LNCaP clone FGC (cell line): ENCODE data around the gene MAN1A2.
"Not testable (repeated sequence)": the region's sequence is repeated elsewhere in the genome, so short reads cannot be mapped to it uniquely, and the experiment has no call there.

ENCODE experiments used
- DNase-seq: peaks from one replicate; pipeline ENCODE4 v3.0.0-alpha.2; 2011; ENCODE audit warnings: low read depth
- H3K4me3 ChIP-seq: 2 replicates; pipeline ENCODE4 v1.5.1; 2011; ENCODE audit warnings: mild to moderate bottlenecking, low read depth, low read length, control low read depth
- TF ChIP-seq, protein P1 (sequence below): IDR thresholded peaks from 2 replicates; pipeline ENCODE4 v1.5.1; 2012; ENCODE audit warnings: mild to moderate bottlenecking; ENCODE audit not compliant: control insufficient read depth, insufficient read depth; ENCODE audit errors: extremely low read depth

MAN1A2 gene

DNA sequence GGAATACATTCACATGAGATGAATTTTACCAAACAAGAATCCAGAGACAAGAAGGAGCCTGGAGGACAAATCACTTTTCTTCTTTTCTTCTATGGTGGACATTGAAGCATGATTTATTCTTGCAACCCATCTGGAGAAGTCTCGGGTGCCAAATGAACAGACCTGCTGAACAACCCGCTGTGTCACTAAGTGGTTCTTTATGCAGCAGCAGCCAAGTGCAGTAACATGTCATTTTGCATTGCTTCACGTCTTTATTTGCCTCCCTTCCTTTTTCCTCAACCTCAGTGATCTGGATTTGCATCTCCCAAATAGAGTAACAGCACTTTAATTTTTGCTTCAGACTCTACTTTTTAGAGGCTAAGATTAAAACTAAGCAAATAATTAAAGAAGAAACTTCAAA, 188.6 kb downstream of the MAN1A2 start:
- no peak for DNase-seq
- no peak overlapping the region for H3K4me3 ChIP-seq
- TF ChIP-seq, protein P1, sequence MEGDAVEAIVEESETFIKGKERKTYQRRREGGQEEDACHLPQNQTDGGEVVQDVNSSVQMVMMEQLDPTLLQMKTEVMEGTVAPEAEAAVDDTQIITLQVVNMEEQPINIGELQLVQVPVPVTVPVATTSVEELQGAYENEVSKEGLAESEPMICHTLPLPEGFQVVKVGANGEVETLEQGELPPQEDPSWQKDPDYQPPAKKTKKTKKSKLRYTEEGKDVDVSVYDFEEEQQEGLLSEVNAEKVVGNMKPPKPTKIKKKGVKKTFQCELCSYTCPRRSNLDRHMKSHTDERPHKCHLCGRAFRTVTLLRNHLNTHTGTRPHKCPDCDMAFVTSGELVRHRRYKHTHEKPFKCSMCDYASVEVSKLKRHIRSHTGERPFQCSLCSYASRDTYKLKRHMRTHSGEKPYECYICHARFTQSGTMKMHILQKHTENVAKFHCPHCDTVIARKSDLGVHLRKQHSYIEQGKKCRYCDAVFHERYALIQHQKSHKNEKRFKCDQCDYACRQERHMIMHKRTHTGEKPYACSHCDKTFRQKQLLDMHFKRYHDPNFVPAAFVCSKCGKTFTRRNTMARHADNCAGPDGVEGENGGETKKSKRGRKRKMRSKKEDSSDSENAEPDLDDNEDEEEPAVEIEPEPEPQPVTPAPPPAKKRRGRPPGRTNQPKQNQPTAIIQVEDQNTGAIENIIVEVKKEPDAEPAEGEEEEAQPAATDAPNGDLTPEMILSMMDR, result no peak

- TF ChIP-seq, protein P1, result no peak
- H3K4me3 ChIP-seq, result no peak overlapping the region
- DNase-seq, result no peak
Measured at GRCh38 chr1:117556341-117556740, 189.1 kb downstream of the MAN1A2 start.

DNA sequence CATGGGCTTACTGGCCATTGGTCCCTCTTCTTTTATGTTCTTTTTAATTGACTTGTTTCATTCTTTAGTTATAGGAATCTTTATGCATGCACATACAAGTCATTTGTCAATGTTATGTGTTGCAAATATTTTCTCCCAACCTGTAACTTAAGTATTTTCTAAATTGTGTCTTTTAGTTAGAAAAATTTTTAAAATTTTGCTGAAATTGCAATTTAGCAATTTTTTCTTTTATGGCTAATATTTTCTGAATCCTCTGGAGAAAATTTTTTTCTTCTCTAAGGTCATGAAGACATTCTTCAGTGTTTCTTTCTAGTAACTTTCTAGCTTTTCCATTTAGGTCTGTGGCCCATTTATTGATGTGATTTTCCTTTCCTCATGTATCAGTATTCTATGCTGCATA, 189.7 kb downstream of the MAN1A2 start:
- TF ChIP-seq, protein P1, result no peak
- H3K4me3 ChIP-seq, result no peak overlapping the region

DNA sequence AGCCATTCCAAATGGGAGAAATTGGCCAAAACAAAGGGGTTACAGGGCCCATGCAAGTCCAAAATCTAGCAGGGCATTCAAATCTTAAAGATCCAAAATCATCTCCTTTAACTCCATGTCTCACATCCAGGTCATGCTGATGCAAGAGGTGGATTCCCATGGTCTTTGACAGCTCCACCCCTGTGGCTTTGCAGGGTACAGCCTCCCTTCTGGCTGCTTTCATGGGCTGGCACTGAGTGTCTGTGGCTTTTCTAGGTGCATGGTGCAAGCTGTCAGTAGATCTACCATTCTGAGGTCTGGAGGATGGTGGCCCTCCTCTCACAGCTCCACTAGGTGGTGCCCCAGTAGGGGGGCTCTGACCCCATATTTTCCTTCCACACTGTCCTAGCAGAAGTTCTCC, 191.2 kb downstream of the MAN1A2 start:
- not testable (repeated sequence) for H3K4me3 ChIP-seq, DNase-seq

More for the DNA sequence above, 189.7 kb downstream of the MAN1A2 start:
- no peak for DNase-seq

DNA sequence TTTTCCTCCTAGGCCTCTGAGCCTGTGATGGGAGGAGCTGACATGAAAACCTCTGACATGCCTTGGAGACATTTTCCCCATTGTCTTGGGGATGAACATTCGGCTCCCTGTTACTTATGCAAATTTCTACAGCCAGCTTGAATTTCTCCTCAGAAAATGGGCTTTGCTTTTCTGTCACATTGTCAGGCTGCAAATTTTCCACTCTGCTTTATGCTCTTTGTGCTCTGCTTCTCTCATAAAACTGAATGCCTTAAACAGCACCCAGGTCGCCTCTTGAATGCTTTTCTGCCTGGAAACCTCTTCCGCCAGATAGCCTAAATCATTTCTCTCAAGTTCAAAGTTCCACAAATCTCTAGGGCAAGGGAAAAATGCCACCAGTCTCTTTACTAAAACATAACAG, 191.9 kb downstream of the MAN1A2 start:
- TF ChIP-seq, protein P1, result no peak
- DNase-seq, result no peak
- H3K4me3 ChIP-seq, result no peak overlapping the region

GRCh38 chr1:117559985-117560384, 192.7 kb downstream of the MAN1A2 start:
- TF ChIP-seq, protein P1, result no peak
- H3K4me3 ChIP-seq, result no peak overlapping the region
- no peak for DNase-seq

DNA sequence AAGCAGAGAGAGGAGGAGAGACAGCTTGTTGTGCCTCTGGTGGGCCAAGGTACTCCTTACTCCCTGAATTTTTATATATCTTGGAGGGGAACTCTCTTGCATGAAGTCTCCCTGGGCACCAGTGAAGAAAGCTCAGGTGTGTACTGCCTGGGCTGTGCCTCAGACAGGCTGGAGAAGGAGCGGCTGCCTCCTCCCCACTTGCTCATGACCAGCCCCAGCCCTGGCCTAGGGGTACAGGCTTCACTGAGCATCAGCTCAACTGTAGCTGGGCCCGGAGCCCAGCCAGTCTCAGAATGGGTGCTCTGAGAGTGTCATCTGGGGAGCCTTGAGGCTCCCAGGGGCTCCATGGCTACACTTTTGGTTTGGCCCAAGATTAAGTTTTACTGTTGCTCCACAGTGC, 193.8 kb downstream of the MAN1A2 start:
- DNase-seq, result no peak
- TF ChIP-seq, protein P1, result no peak
- H3K4me3 ChIP-seq, result no peak overlapping the region
